Activated gamma-delta T cell (primary cell): Measurements from ENCODE around the gene TEX261.

Experiments
- DNase-seq: peaks from one replicate; lab custom pipeline; 2025; lab: John Stamatoyannopoulos, UW

The TEX261 gene

GRCh38 chr2:70936979-70937811 is 57.5 kb downstream of the TEX261 start:
- DNase-seq: no peak

GRCh38 chr2:70936165-70936978 is 58.3 kb downstream of the TEX261 start:
- no peak for DNase-seq
